Type B pancreatic cell (in vitro differentiated cells): Measurements from ENCODE around the gene BPHL. TPM values are rescaled to one million over a fixed set of nuclear protein-coding genes. Genes with fewer than 3 reads are reported as not detected.
"Not testable (repeated sequence)": the region's sequence is repeated elsewhere in the genome, so short reads cannot be mapped to it uniquely, and the experiment has no call there.

Experiments used
- DNase-seq: peaks from one replicate; pipeline ENCODE4 v3.0.0; 2021; ENCODE audit warnings: mixed read lengths; ENCODE audit not compliant: unreplicated experiment; ENCODE audit errors: extremely low spot score
- H3K27ac Mint-ChIP-seq: 2 replicates; pipeline ENCODE4 v1.8.0; 2021; ENCODE audit warnings: mild to moderate bottlenecking, mixed read lengths
- H3K27me3 Mint-ChIP-seq: 2 replicates; pipeline ENCODE4 v1.8.0; 2021; ENCODE audit warnings: mixed read lengths
- H3K36me3 Mint-ChIP-seq: 2 replicates; pipeline ENCODE4 v1.8.0; 2021; ENCODE audit warnings: mixed read lengths
- H3K4me1 Mint-ChIP-seq: one replicate; pipeline ENCODE4 v1.8.0; 2021; ENCODE audit warnings: mixed read lengths; ENCODE audit not compliant: unreplicated experiment
- H3K4me3 Mint-ChIP-seq: 2 replicates; pipeline ENCODE4 v1.8.0; 2021; ENCODE audit warnings: mild to moderate bottlenecking, mixed read lengths
- H3K9me3 Mint-ChIP-seq: 2 replicates; pipeline ENCODE4 v1.8.0; 2021; ENCODE audit warnings: mixed read lengths
- total RNA-seq: library from RNA; stranded (reverse); gene quantifications from 2 replicates; pipeline ENCODE4 v1.2.1, GENCODE V29; 2021; ENCODE audit warnings: low replicate concordance
- TF ChIP-seq, protein P1 (sequence below): fragments of 200-600 bp; sonication (generic); conservative IDR thresholded peaks from 2 replicates; pipeline ENCODE4 v1.5.0; 2021; ENCODE audit warnings: antibody characterized with exemption, mild to moderate bottlenecking

BPHL gene
- total RNA-seq, 1 donor from 2014 or later: 56.2 TPM

DNA sequence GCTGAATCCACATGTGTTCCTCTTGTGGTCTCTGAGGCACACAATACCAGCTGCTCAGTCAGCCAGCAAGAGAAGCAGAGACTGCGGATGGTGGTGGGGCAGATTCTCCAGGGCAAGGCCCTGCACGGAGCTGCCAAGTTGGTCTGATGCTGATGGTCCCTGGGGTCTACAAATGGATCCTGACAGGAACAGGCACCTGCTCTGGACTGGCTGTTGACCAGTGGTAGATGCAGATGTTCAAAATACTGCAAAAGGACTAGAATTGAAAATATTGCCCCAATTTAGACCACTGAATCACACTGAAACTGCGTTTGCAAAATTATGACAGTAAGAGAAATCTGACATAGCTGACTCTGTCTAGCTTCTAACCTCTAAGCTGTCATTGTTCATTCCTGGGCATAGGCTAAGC, 68.5 kb downstream of the BPHL start:
- peaks cover 3% of the 10 kb centered on the region for H3K27me3 Mint-ChIP-seq
- H3K9me3 Mint-ChIP-seq: no peaks in the 10 kb centered on the region
- TF ChIP-seq, protein P1, sequence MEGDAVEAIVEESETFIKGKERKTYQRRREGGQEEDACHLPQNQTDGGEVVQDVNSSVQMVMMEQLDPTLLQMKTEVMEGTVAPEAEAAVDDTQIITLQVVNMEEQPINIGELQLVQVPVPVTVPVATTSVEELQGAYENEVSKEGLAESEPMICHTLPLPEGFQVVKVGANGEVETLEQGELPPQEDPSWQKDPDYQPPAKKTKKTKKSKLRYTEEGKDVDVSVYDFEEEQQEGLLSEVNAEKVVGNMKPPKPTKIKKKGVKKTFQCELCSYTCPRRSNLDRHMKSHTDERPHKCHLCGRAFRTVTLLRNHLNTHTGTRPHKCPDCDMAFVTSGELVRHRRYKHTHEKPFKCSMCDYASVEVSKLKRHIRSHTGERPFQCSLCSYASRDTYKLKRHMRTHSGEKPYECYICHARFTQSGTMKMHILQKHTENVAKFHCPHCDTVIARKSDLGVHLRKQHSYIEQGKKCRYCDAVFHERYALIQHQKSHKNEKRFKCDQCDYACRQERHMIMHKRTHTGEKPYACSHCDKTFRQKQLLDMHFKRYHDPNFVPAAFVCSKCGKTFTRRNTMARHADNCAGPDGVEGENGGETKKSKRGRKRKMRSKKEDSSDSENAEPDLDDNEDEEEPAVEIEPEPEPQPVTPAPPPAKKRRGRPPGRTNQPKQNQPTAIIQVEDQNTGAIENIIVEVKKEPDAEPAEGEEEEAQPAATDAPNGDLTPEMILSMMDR: no peak
- H3K4me3 Mint-ChIP-seq: no peak overlapping the region
- no peak overlapping the region for H3K27ac Mint-ChIP-seq
- DNase-seq: no peak
- no peaks in the 10 kb centered on the region for H3K36me3 Mint-ChIP-seq
- H3K4me1 Mint-ChIP-seq: no peaks in the 10 kb centered on the region

GRCh38 chr6:3188262-3188661, 69.8 kb downstream of the BPHL start:
- Mint-ChIP-seq H3K36me3 (no peaks in the 10 kb centered on the region), H3K4me1 (no peaks in the 10 kb centered on the region), H3K9me3 (no peaks in the 10 kb centered on the region), H3K27me3 (peaks cover 3% of the 10 kb centered on the region), H3K27ac (no peak overlapping the region), H3K4me3 (no peak overlapping the region)
- TF ChIP-seq, protein P1: no peak
- no peak for DNase-seq

GRCh38 chr6:3189192-3189591, 70.7 kb downstream of the BPHL start:
- H3K4me1 Mint-ChIP-seq, H3K27me3 Mint-ChIP-seq, H3K27ac Mint-ChIP-seq, H3K9me3 Mint-ChIP-seq, DNase-seq, H3K36me3 Mint-ChIP-seq, H3K4me3 Mint-ChIP-seq: not testable (repeated sequence)

DNA sequence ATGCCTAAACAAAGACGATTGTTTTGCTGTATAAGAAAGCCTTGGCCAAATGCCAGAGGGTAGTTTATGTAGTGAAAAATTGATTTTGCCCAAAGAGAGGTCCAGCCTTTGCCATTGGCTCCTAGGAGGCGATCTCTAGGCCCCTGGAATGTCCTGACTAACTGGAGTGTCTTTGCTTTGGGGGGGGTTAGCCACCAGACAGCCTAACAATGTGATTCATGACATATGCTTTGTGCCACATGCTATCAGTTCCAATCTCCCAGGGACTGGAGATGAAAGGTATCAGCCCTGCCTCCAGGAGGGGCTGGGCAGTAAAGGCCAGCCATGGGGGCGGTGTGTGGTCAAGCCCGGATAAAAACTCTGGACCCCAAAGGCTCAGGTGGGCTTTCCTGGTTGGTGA, 71.5 kb downstream of the BPHL start:
- TF ChIP-seq, protein P1: no peak
- Mint-ChIP-seq H3K4me1 (no peaks in the 10 kb centered on the region), H3K9me3 (no peaks in the 10 kb centered on the region), H3K27ac (no peak overlapping the region), H3K27me3 (peaks cover 3% of the 10 kb centered on the region), H3K36me3 (no peaks in the 10 kb centered on the region), H3K4me3 (no peak overlapping the region)
- no peak for DNase-seq

DNA sequence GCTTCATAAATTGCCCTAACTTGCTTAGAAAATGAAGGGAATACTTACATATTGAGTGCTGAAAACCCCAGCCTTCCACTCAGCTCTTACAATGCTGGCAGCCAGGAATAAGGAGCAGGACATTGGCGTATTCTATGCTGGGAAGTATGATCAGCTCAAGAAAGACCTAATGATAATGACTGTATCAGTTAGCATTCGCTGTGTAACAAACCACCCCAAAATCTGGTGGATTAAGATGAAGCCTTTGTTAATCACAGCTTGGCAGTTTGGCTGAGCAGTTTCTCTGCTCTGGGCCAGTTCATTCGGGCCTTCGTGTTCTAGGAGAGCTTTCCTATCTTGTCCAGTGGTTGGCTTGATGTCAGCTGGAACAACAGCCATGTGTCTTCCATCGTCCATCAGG, 72.3 kb downstream of the BPHL start:
- H3K4me3 Mint-ChIP-seq: no peak overlapping the region
- no peaks in the 10 kb centered on the region for H3K9me3 Mint-ChIP-seq

GRCh38 chr6:3193102-3193849, 74.8 kb downstream of the BPHL start:
- Mint-ChIP-seq H3K4me1 (no peaks in the 10 kb centered on the region), H3K9me3 (no peaks in the 10 kb centered on the region), H3K36me3 (no peaks in the 10 kb centered on the region), H3K27ac (no peak overlapping the region), H3K4me3 (no peak overlapping the region), H3K27me3 (no peaks in the 10 kb centered on the region)
- TF ChIP-seq, protein P1: no peak
- DNase-seq: no peak

More for the DNA sequence above, 72.3 kb downstream of the BPHL start:
- peaks cover 3% of the 10 kb centered on the region for H3K27me3 Mint-ChIP-seq
- no peaks in the 10 kb centered on the region for H3K36me3 Mint-ChIP-seq
- no peaks in the 10 kb centered on the region for H3K4me1 Mint-ChIP-seq
- H3K27ac Mint-ChIP-seq: no peak overlapping the region
- no peak for DNase-seq
- TF ChIP-seq, protein P1: no peak
